PC-3 (cell line): Measurements from ENCODE around the gene PADI3.

Experiments
- CTCF ChIP-seq: fragments of 300-600 bp; sonication (generic); conservative IDR thresholded peaks from 2 replicates; pipeline ENCODE4 v1.5.1; 2017; ENCODE audit warnings: antibody characterized with exemption, low read depth, mild to moderate bottlenecking, low read length
- EZH2 ChIP-seq: fragments of 300-600 bp; sonication (generic); IDR thresholded peaks from one replicate; pipeline ENCODE4 v1.6.1; 2017; ENCODE audit warnings: antibody characterized with exemption, mild to moderate bottlenecking, low read length; ENCODE audit not compliant: unreplicated experiment
- EZH2phosphoT487 ChIP-seq: fragments of 300-600 bp; sonication (generic); IDR thresholded peaks from 2 replicates; pipeline ENCODE4 v1.6.1; 2018; ENCODE audit warnings: mild to moderate bottlenecking, antibody characterized with exemption, low read length, borderline replicate concordance

- TF ChIP-seq CTCF: no peak
- TF ChIP-seq EZH2phosphoT487: no peak
- no peak for TF ChIP-seq EZH2
Measured at GRCh38 chr1:17270891-17271765, 22.2 kb downstream of the PADI3 start.
